COLO829 (cell line): ENCODE results near the gene DLL4.
"Not testable (repeated sequence)": the region's sequence is repeated elsewhere in the genome, so short reads cannot be mapped to it uniquely, and the experiment has no call there.

ENCODE experiments used
- DNase-seq: peaks from one replicate; pipeline ENCODE4 v3.0.0; 2012; ENCODE audit warnings: low spot score

Gene DLL4

GRCh38 chr15:40958723-40959122, 29.6 kb downstream of the DLL4 start:
- no peak for DNase-seq

GRCh38 chr15:40959331-40960141, 30.4 kb downstream of the DLL4 start:
- no peak for DNase-seq

- DNase-seq, result no peak
Measured at GRCh38 chr15:40960151-40960885, 31.2 kb downstream of the DLL4 start.

GRCh38 chr15:40960925-40961324, 31.8 kb downstream of the DLL4 start:
- DNase-seq, result no peak

- not testable (repeated sequence) for DNase-seq
Measured at GRCh38 chr15:40961740-40962139, 32.6 kb downstream of the DLL4 start.

GRCh38 chr15:40962317-40962716, 33.2 kb downstream of the DLL4 start:
- not testable (repeated sequence) for DNase-seq

- DNase-seq, result no peak
Measured at GRCh38 chr15:40963201-40963600, 34.1 kb downstream of the DLL4 start.

GRCh38 chr15:40964006-40964405, 34.9 kb downstream of the DLL4 start:
- no peak for DNase-seq

GRCh38 chr15:40964634-40965033, 35.5 kb downstream of the DLL4 start:
- no peak for DNase-seq

GRCh38 chr15:40968290-40969085, 39.3 kb downstream of the DLL4 start:
- DNase-seq, result no peak

- no peak for DNase-seq
Measured at GRCh38 chr15:40969363-40969762, 40.2 kb downstream of the DLL4 start.

GRCh38 chr15:40974879-40975278, 45.7 kb downstream of the DLL4 start:
- no peak for DNase-seq

- DNase-seq, result no peak
Measured at GRCh38 chr15:40976819-40977218, 47.7 kb downstream of the DLL4 start.

- no peak for DNase-seq
Measured at GRCh38 chr15:40978141-40978540, 49.0 kb downstream of the DLL4 start.

- no peak for DNase-seq
Measured at GRCh38 chr15:40978562-40978961, 49.4 kb downstream of the DLL4 start.

GRCh38 chr15:40981186-40981585, 52.0 kb downstream of the DLL4 start:
- no peak for DNase-seq

- DNase-seq, result no peak
Measured at GRCh38 chr15:40982855-40983254, 53.7 kb downstream of the DLL4 start.

- DNase-seq, result no peak
Measured at GRCh38 chr15:40984406-40984805, 55.3 kb downstream of the DLL4 start.

GRCh38 chr15:40984964-40985363, 55.8 kb downstream of the DLL4 start:
- no peak for DNase-seq

- no peak for DNase-seq
Measured at GRCh38 chr15:40985541-40986330, 56.6 kb downstream of the DLL4 start.

GRCh38 chr15:40986820-40987219, 57.7 kb downstream of the DLL4 start:
- no peak for DNase-seq

- no peak for DNase-seq
Measured at GRCh38 chr15:40988156-40988555, 59.0 kb downstream of the DLL4 start.
